HUES6 (cell line): ENCODE results near the gene POTEJ.
"Not testable (repeated sequence)": the region's sequence is repeated elsewhere in the genome, so short reads cannot be mapped to it uniquely, and the experiment has no call there.

Experiments
- H3K27ac ChIP-seq: 2 replicates; pipeline ENCODE4 v1.7.0; 2013; ENCODE audit warnings: low read depth, mild to moderate bottlenecking, low read length, inconsistent platforms
- H3K27me3 ChIP-seq: 2 replicates; pipeline ENCODE4 v1.6.1; 2013; ENCODE audit warnings: low read length; ENCODE audit not compliant: control insufficient read depth, insufficient read depth
- H3K36me3 ChIP-seq: 2 replicates; pipeline ENCODE4 v1.6.1; 2013; ENCODE audit warnings: low read length; ENCODE audit not compliant: control insufficient read depth, insufficient read depth
- H3K4me1 ChIP-seq: 2 replicates; pipeline ENCODE4 v1.6.1; 2013; ENCODE audit warnings: low read length; ENCODE audit not compliant: control insufficient read depth, insufficient read depth
- H3K4me3 ChIP-seq: 2 replicates; pipeline ENCODE4 v1.5.1; 2013; ENCODE audit warnings: low read depth, low read length
- H3K9ac ChIP-seq: one replicate; pipeline ENCODE4 v1.6.1; 2013; ENCODE audit warnings: mild to moderate bottlenecking, low read length
- H3K9me3 ChIP-seq: 2 replicates; pipeline ENCODE4 v1.6.1; 2013; ENCODE audit warnings: low read depth, low read length; ENCODE audit not compliant: control insufficient read depth, insufficient read depth

The POTEJ gene

GRCh38 chr2:130692041-130692770, 81.0 kb downstream of the POTEJ start:
- not testable (repeated sequence) for H3K4me1 ChIP-seq, H3K36me3 ChIP-seq, H3K9me3 ChIP-seq, H3K9ac ChIP-seq, H3K4me3 ChIP-seq, H3K27me3 ChIP-seq, H3K27ac ChIP-seq

- not testable (repeated sequence) for H3K27ac ChIP-seq, H3K27me3 ChIP-seq, H3K36me3 ChIP-seq, H3K9me3 ChIP-seq, H3K4me1 ChIP-seq
- peak overlapping the region; percentile 53 for H3K4me3 ChIP-seq
- peak overlapping the region; percentile 31 for H3K9ac ChIP-seq
These were observed 82.2 kb downstream of the POTEJ start for GRCh38 chr2:130693474-130693873.

- H3K4me3 ChIP-seq, H3K27me3 ChIP-seq, H3K9ac ChIP-seq, H3K9me3 ChIP-seq, H3K36me3 ChIP-seq, H3K27ac ChIP-seq, H3K4me1 ChIP-seq: not testable (repeated sequence)
These were observed 92.0 kb downstream of the POTEJ start for GRCh38 chr2:130703250-130703649.
